PC-9 (cell line): ENCODE data around the gene LRIG1.

Experiments
- CTCF ChIP-seq: fragments of 200-600 bp; sonication (generic); conservative IDR thresholded peaks from 2 replicates; pipeline ENCODE4 v1.6.1; 2017; ENCODE audit warnings: mixed run types, antibody characterized with exemption, mild to moderate bottlenecking, moderate library complexity
- EZH2 ChIP-seq: fragments of 200-600 bp; sonication (generic); IDR thresholded peaks from 2 replicates; pipeline ENCODE4 v1.8.0; 2017; ENCODE audit warnings: antibody characterized with exemption, low read depth

DNA sequence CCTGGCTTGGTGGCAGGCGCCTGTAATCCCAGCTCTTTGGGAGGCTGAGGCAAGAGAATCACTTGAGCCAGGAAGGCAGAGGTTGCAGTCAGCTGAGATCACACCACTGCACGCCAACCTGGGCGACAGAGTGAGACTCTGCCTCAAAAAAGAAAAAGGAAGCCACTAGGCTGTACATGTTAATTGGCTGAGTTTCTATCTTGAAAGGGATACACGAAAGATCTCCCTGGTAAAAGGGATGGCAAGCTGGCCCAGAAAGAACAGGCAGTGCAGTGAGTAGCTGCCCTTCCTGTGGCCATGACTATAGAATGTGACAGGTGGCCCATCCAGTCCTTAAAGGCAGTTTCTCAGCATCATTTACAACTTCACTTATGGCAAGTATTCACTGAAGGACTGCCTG lies 12.3 kb downstream of the LRIG1 start:
- TF ChIP-seq CTCF (no peak), EZH2 (no peak)
